NCI-H524 treated with DMSO at 0.1 percent for 48 hours (cell line): ENCODE data around the gene CYP2W1.
A peak's percentile ranks its signal among the peaks of the same experiment; 100 is the strongest.

Source experiments
- DNase-seq: peaks from one replicate; lab custom pipeline; 2025; lab: John Stamatoyannopoulos, UW

CYP2W1 gene

DNA sequence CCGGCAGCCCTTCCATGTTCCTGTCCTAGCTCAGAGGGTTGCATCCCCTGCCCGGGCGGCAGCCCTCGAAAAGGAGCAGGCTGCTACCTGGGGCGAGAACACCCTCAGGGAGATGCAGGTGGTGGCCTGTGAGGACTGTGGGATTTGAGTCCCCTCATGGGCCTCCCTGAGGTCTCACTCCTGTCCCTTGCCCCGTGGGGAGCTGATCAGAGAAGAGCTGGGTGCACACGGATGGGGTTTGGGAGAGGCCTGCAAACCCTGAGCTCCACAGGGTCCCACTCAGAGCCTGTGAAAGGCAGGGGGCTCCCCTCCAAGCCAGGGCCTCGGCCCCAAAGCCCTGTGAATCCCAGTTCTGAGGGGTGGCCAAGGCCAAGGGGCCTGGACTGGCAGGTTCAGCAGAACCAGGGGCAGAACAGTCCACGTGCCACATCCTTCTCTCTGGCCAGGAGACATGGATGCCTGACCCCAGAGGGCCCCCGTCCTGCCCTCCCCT is 424 bp upstream of the CYP2W1 start:
- no peak for DNase-seq

GRCh38 chr7:983616-984071 is 663 bp downstream of the CYP2W1 start:
- DNase-seq = no peak

DNA sequence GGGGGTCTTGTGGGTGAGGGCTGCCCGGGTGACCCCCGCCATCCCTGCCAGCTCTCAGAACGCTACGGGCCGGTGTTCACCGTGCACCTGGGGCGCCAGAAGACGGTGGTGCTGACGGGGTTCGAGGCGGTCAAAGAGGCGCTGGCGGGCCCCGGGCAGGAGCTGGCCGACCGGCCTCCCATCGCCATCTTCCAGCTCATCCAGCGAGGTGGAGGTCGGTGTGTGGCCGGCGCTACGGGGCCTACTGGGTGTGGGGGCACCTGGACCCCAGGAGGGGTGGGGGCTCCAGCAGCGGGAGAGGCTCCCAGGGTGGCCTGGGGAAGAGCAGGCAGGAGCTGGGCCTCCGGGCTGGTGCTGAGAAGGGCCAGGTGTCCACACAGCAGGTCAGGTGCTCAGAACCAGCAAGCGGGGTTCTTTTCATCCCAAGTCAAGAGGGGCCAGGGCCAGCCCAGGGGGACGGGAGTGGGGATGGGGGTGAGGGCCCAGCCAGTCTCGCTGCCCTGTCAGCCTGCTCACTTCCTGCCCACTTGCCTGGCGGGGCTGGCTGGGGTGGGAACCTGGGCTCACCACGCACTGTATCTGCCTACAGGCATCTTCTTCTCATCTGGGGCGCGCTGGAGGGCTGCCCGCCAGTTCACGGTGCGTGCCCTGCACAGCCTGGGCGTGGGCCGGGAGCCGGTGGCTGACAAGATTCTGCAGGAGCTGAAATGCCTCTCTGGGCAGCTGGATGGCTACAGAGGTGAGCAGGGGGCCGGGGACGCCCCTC is 1.6 kb downstream of the CYP2W1 start:
- no peak for DNase-seq

DNA sequence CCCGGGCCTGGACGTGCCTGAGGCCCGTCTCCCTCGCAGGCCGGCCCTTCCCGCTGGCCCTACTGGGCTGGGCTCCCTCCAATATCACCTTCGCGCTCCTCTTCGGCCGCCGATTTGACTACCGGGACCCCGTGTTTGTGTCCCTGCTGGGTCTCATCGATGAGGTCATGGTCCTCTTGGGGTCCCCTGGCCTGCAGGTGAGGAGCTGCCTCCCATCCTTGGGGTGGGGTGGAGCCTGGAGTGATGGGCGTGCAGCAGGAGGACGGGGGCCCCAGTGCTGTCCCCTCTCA is 2.1 kb downstream of the CYP2W1 start:
- DNase-seq = no peak

DNA sequence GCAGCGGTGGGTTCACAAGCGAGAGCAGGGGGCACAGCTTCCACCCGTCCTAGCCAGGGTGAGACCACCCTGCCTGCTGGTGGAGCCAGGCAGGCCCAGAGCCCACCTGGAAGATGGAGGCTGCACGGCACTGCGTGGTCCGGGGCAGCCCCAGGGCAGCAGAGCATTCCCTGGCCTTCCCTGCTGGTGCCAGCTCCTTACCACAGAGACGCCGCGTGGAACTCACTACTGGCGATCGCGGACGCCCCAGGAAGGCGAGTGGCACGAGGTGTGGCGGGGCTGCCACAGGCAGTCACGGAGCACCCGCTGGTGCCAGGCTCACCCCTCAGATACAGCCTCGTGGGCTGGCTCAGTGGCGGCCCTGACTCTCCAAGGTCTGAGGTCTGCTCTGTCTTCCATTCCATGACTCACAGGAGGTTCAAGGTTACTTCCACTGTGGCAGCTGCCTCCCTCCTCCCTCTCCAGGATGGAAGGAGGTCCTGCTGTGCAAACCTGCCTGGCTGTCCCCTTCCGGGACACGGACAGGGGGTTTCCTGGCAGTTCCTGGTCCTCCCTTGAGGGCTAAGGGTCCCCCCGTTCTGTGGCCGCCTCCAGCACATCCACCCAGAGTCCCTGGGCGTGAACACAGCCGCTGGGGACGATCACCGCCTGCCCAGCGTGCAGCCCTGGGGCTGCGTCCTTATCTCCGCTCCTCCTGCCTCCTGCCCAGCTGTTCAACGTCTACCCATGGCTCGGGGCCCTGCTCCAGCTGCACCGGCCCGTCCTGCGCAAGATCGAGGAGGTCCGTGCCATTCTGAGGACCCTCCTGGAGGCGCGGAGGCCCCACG is 3.1 kb downstream of the CYP2W1 start:
- DNase-seq = no peak

- DNase-seq = no peak
These were observed 4.1 kb downstream of the CYP2W1 start for GRCh38 chr7:986766-987751.

DNA sequence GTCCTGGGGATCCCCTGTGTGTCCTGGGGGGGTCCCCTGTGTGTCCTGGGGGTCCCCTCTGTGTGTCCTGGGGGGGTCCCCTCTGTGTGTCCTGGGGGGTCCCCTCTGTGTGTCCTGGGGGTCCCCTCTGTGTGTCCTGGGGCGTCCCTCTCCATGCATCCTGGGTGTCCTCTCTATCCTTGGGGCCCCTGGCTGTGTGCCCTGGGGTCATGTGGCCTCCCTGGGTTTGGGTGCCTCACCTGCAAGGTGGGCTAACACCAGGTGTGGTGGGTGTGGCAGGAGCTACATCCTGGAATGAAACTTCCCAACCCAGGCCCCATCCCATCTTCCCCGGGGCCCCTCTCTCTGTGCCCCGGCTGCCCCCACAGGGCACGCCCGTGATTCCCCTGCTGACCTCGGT is 4.9 kb downstream of the CYP2W1 start:
- no peak for DNase-seq

- no peak for DNase-seq
These were observed 5.5 kb downstream of the CYP2W1 start for GRCh38 chr7:988426-988911.

DNA sequence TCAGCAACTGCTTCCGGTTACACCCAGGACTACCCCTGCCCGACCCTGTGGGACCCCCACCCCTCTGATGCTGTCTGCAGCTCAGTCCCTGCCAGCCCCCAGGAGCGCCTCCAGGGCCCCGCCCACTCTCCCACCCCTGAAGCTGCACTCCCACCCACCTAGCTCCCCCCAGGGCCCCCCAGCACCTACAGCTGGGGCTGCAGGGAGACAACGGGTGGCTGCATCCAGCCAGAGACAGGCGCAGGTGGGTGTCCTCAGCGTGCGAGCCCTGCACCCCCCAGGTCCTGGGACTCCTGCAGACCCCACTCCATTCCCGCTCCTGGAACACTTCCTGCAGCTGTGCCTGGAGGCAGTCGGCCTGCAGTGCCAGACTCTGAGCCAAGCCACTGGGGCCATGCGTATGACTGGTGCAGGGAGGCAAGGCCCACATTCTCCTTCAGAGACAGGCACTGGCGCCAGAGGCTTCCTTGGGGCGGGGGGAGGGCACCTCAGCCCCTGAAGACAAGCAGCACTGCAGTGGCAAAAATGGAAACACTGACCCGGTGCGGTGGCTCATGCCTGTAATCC is 6.1 kb downstream of the CYP2W1 start:
- DNase-seq = no peak

- DNase-seq = no peak
These were observed 7.5 kb downstream of the CYP2W1 start for GRCh38 chr7:990352-990932.

GRCh38 chr7:990933-991728 is 8.2 kb downstream of the CYP2W1 start:
- DNase-seq = no peak

GRCh38 chr7:991729-992656 is 9.0 kb downstream of the CYP2W1 start:
- no peak for DNase-seq

- DNase-seq = peak; percentile 46
These were observed 10.0 kb downstream of the CYP2W1 start for GRCh38 chr7:992709-993607.

DNA sequence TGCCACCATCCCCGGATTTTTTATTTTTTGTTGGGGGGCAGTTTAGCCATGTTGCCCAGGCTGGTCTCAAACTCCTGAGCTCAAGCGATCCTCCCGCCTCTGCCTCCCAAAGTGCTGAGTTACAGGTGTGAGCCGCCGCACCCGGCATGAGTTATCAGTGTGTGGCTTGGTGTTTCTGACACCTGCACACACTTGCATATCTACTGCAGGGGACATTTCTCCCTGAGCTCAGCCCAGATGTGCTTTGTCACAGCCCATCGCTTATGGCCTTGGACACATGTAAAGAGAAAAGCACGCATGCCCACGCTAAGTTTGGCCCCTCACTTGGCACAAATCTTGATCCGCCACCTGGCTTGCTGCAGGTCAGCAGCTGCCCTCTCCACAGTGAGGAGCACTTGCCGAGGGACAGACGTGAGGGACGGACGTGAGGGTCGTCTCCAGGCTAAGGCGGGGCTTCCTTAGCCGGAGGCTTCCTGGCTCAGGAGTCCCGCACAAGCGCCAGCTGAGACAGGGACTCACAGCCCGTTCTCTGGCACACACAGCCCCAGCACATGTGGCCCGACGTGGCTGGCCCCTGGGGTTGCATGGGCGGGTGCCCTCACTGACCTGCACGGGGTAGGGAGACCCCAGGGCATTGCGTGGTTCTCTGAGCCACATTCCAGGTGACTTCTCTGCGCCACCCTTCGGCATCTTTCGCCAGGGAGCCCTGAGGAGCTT is 11.8 kb downstream of the CYP2W1 start:
- DNase-seq = no peak

GRCh38 chr7:995571-995970 is 12.6 kb downstream of the CYP2W1 start:
- no peak for DNase-seq

DNA sequence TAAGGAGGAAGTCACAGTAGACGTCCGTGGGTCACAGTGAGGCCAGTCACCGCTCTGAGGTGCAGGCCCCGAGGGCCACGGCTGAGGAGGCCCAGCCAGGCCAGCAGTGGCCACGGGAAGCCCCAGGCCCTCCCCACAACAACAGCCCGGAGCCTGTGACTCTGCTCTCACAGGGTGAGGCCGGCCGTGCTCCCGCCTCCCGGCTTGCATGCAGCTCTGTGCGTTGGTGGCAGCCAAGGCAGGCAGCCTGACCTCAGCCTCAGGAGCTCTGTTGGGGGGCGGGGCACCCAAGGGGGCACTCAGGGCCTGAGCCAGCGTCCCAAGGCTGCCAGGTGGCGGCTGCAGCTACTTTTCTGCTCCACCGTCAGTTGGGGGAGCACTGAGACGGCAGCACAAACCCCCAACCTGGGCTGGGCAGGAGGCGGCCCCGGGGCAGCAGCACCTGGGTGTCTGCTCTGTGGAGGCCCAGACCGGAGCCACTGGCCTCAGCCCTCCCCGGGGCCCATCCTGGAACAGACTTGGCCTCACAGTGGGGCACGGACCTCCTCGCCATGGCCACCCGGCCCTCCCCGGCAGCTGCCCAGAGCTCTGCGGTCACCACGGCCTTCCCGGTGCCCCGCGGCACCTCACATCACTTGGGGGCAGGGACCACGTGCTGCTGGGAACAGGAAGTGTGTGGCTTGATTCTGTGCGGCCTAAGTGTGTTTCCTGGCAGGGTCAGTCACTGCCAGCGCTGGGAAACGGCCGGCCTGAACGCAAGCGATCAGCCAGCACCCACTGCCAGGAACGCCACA is 13.3 kb downstream of the CYP2W1 start:
- DNase-seq = no peak
